ENCODE results near the gene DLK1.
A peak's percentile ranks its signal among the peaks of the same experiment; 100 is the strongest.

DLK1 gene

GRCh38 chr14:100706860-100707259 is 19.8 kb upstream of the DLK1 start:
- H3K36me3 Mint-ChIP-seq (ENCODE audit: low read depth) = no peaks in the 10 kb centered on the region
- no peak for TF ChIP-seq CTCF (IDR thresholded peaks at IDR 0.05; ENCODE audit: unreplicated experiment in 3 of 3)
- H3K9me3 Mint-ChIP-seq = no peaks in the 10 kb centered on the region
- H3K4me1 Mint-ChIP-seq = peaks cover 39% of the 10 kb centered on the region
- H3K27ac Mint-ChIP-seq = peak overlapping the region in 2 of 3 experiments; percentile 12 to 68
- H3K27me3 Mint-ChIP-seq (ENCODE audit: low read depth) = peaks cover 31% of the 10 kb centered on the region
- no peak overlapping the region for H3K4me3 Mint-ChIP-seq

- no peaks in the 10 kb centered on the region for H3K36me3 Mint-ChIP-seq (ENCODE audit: low read depth)
- H3K4me3 Mint-ChIP-seq = peak overlapping the region in 1 of 3 experiments; percentile 34
- H3K27ac Mint-ChIP-seq = peak overlapping the region in 2 of 3 experiments; percentile 70 to 90
- peaks cover 49% of the 10 kb centered on the region for H3K4me1 Mint-ChIP-seq
- no peak for TF ChIP-seq CTCF (IDR thresholded peaks at IDR 0.05; ENCODE audit: unreplicated experiment in 3 of 3)
- no peaks in the 10 kb centered on the region for H3K9me3 Mint-ChIP-seq
- peaks cover 37% of the 10 kb centered on the region for H3K27me3 Mint-ChIP-seq (ENCODE audit: low read depth)
Observed at GRCh38 chr14:100708425-100709288, 18.0 kb upstream of the DLK1 start.

GRCh38 chr14:100709289-100710284 is 17.1 kb upstream of the DLK1 start:
- Mint-ChIP-seq H3K27ac (peak overlapping the region in 2 of 3 experiments; percentile 90 to 94), H3K4me1 (peaks cover 55% of the 10 kb centered on the region), H3K4me3 (peak overlapping the region; percentile 73 to 78 (median 76)), H3K27me3 (ENCODE audit: low read depth) (peaks cover 37% of the 10 kb centered on the region), H3K9me3 (no peaks in the 10 kb centered on the region), H3K36me3 (ENCODE audit: low read depth) (no peaks in the 10 kb centered on the region)
- peak; percentile 31 to 54 (median 37) for TF ChIP-seq CTCF (IDR thresholded peaks at IDR 0.05; ENCODE audit: unreplicated experiment in 3 of 3)

DNA sequence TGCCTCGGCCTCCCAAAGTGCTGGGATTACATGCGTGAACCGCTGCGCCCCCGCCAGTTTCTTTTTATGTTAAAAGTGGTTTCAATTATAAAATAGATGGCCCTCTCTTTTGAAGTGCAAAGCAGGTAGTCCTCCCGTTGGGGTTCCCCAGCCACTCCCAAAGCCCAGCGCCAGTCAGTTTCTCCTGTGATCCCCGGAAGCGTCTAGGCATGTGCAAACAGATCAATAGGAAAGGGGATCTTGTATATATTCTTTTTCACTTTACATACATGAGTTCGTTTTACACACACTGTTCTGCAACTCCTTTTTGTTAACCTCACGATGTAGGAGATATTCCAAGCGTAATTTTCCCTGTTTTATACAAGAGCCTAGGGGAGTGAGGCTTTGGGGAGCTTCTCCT is 16.3 kb upstream of the DLK1 start:
- Mint-ChIP-seq H3K4me1 (peaks cover 60% of the 10 kb centered on the region), H3K36me3 (ENCODE audit: low read depth) (no peaks in the 10 kb centered on the region), H3K27ac (peak overlapping the region; percentile 57 to 85 (median 72)), H3K4me3 (peak overlapping the region in 2 of 3 experiments; percentile 1 to 39), H3K9me3 (no peaks in the 10 kb centered on the region), H3K27me3 (ENCODE audit: low read depth) (peaks cover 43% of the 10 kb centered on the region)
- no peak for TF ChIP-seq CTCF (IDR thresholded peaks at IDR 0.05; ENCODE audit: unreplicated experiment in 3 of 3)

DNA sequence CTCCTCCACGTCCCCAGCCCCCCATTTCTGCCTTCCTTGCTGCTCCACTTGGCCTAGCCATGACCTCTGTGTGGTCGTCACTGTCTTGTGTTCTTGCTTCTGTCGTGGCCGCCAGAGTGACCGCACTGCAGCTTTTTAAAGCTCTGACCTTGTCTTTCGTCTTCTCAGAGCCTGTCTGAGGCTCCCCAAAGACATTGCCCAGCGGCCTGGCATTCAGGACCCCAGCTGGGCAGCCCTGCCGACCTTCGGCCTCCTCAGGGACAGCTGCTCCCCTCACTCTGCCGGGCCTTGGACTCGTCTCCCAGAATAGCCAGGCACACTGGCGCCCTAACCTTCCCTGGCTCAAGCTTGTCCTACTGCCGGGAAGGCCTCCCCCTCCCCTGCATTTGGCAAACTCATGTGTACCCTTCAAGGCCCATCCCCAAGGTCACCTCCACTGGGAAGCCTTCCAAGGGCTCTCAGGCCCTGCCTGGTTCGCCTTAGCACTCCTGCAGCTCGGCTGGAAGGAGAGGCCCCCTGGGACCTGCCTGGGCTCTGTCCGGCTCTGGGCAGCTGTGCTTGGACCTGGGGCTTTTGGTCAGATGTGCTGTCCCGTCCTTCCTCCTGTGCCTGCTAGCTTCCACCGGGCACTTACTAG is 15.7 kb upstream of the DLK1 start:
- Mint-ChIP-seq H3K4me1 (peaks cover 66% of the 10 kb centered on the region), H3K4me3 (peak overlapping the region; percentile 8 to 54 (median 43)), H3K36me3 (ENCODE audit: low read depth) (no peaks in the 10 kb centered on the region), H3K9me3 (no peaks in the 10 kb centered on the region), H3K27me3 (ENCODE audit: low read depth) (peaks cover 39% of the 10 kb centered on the region), H3K27ac (peak overlapping the region; percentile 57 to 85 (median 76))
- no peak for TF ChIP-seq CTCF (IDR thresholded peaks at IDR 0.05; ENCODE audit: unreplicated experiment in 3 of 3)
